Activated naive CD4-positive, alpha-beta T cell treated with anti-CD3 and anti-CD28 coated beads for 36 hours (primary cell): ENCODE data around the gene CNTNAP4. TPM values are rescaled to one million over a fixed set of nuclear protein-coding genes. Genes with fewer than 3 reads are reported as not detected.

ENCODE experiments used
- CTCF ChIA-PET: fragments of 350-600 bp; sonication (Branson Sonifier 250); formaldehyde crosslinking; loops from one replicate; lab custom pipeline; 2021; ENCODE audit warnings: antibody characterized with exemption; lab: Charles Lee
- DNase-seq: peaks from one replicate; pipeline ENCODE4 v3.0.0-alpha.2; 2020
- H3K27ac Mint-ChIP-seq: one replicate; pipeline ENCODE4 v1.8.0; 2021; ENCODE audit warnings: mild to moderate bottlenecking, mixed read lengths
- H3K27me3 Mint-ChIP-seq: one replicate; pipeline ENCODE4 v1.8.0; 2021; ENCODE audit warnings: low read depth, mixed read lengths
- H3K36me3 Mint-ChIP-seq: one replicate; pipeline ENCODE4 v1.8.0; 2021; ENCODE audit warnings: low read depth, mixed read lengths
- H3K4me1 Mint-ChIP-seq: one replicate; pipeline ENCODE4 v1.8.0; 2021; ENCODE audit warnings: low read depth, mixed read lengths
- H3K4me3 Mint-ChIP-seq: one replicate; pipeline ENCODE4 v1.8.0; 2021; ENCODE audit warnings: mild to moderate bottlenecking, moderate library complexity, mixed read lengths
- H3K9me3 Mint-ChIP-seq: one replicate; pipeline ENCODE4 v1.8.0; 2021; ENCODE audit warnings: mixed read lengths
- intact Hi-C: fragments of 100-400 bp; cut with micrococcal nuclease; formaldehyde crosslinking; loops from one replicate; pipeline ENCODE4 v1.15.1; 2023
- total RNA-seq, 2 experiments: library from RNA; stranded (reverse); gene quantifications; one replicate each; pipeline ENCODE4 v1.2.3, GENCODE V29; 2021

CNTNAP4 gene
- total RNA-seq, 2 experiments from 2014 or later = not detected

DNA sequence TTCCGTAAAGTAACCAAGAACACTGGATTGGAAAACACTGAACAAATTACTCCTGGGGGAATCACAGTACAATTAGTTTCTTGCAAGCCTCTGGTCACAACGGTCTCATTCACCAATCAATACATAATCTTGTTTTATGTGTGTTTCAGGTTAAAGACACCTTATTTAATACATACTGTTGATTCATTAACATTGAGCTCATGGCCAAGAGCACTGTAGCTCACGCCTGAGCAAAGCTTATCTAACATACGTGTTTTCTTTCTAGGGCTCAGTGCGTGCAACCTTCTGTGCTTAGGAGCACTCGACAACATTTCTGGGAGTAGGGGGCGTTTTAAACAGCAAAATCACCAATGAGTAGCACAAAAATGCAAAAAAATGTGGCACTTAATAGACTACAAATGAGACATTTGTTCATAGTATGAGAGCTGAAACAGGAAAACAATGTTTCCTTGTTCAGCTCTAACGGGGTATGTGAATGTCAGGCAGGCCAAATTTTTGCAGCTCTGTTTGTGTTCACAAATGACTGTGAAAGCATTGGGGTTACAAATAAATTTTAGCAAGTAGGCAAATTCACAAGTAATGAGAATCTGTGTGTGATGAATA lies 206.2 kb downstream of the CNTNAP4 start:
- CTCF ChIA-PET = no interaction called here
- Mint-ChIP-seq H3K4me3 (no peak overlapping the region), H3K27ac (no peak overlapping the region)

DNA sequence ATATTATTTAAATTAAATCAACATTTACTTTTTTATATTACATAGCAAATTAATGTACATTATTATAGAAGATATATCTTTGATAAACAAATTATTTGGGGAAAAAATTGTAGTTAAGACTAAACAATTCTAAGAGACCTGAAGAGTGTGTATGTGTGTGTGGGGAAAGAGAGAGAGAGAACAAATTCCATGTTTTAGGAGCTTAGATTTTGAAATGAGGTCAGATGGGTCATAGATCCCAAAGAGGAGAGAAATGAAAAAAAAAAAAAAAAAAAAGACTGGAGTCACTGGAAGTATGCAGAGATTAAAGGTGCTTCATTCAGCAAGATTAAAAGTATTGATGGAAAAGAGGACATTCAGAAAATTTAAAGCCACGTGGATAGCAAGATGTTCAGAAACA lies 206.8 kb downstream of the CNTNAP4 start:
- Mint-ChIP-seq H3K4me1 (no peaks in the 10 kb centered on the region), H3K36me3 (no peaks in the 10 kb centered on the region), H3K9me3 (peaks cover 2% of the 10 kb centered on the region), H3K27ac (no peak overlapping the region), H3K4me3 (no peak overlapping the region), H3K27me3 (no peaks in the 10 kb centered on the region)
- DNase-seq = no peak
- CTCF ChIA-PET = no interaction called here
- intact Hi-C loops = no loop called here

More for the DNA sequence above, 206.2 kb downstream of the CNTNAP4 start:
- Mint-ChIP-seq H3K4me1 (no peaks in the 10 kb centered on the region), H3K27me3 (no peaks in the 10 kb centered on the region), H3K36me3 (no peaks in the 10 kb centered on the region), H3K9me3 (peaks cover 2% of the 10 kb centered on the region)
- DNase-seq = no peak
- intact Hi-C loops = no loop called here

DNA sequence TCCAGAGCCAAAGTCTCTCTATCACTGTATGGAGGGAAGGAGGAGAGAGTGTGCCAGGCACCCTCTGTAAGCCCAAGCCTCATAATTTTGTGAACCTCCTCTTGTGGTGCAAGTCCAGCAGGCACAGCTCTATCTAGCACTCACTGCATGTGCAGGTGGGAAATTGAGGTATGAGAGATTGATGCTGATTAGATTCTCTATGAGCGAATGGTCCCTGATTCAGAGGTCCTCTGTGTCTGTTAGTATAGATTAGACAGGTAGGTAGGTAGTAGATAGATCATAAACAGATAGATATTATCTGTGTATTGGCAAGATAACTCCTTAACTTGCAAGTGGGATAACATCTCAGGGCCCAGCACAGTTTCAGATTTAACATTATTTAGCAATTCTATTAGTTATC lies 209.5 kb downstream of the CNTNAP4 start:
- DNase-seq = no peak
- H3K4me1 Mint-ChIP-seq = no peaks in the 10 kb centered on the region
- no peaks in the 10 kb centered on the region for H3K36me3 Mint-ChIP-seq
- no peak overlapping the region for H3K27ac Mint-ChIP-seq
- CTCF ChIA-PET = no interaction called here
- intact Hi-C loops = no loop called here
- no peak overlapping the region for H3K4me3 Mint-ChIP-seq
- H3K27me3 Mint-ChIP-seq = peaks cover 2% of the 10 kb centered on the region
- peaks cover 10% of the 10 kb centered on the region for H3K9me3 Mint-ChIP-seq

DNA sequence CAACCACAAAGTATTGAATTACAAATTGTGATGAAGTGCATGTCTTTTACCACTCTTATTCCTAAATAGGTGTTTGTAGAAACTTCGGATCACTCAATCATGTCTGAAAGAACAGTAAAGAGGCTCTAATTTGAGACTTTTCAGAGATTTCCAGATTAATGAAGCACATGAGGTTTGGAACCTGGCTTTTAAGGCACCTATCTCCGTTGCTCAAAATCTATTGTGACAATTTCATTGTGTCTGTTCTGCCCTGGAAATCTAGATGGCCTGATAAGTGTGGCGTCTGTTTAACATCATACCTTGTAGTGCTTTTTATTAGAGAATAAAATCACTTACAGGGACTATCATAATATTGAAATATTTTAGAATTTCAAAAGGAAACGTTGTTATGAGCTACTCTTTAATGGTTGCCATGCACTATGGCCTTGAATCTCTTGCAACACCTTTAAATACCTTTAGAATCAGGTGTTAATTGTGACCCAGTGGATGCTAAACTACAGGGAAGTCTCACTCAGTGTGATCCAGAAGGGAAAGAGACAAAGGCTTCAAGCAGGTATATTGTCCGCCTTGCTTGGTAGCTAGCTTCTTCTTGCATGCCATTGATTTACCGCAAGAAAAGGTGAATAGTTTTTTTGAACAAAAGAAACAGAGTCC lies 210.3 kb downstream of the CNTNAP4 start:
- H3K36me3 Mint-ChIP-seq = no peaks in the 10 kb centered on the region
- intact Hi-C loops = no loop called here
- CTCF ChIA-PET = no interaction called here

DNA sequence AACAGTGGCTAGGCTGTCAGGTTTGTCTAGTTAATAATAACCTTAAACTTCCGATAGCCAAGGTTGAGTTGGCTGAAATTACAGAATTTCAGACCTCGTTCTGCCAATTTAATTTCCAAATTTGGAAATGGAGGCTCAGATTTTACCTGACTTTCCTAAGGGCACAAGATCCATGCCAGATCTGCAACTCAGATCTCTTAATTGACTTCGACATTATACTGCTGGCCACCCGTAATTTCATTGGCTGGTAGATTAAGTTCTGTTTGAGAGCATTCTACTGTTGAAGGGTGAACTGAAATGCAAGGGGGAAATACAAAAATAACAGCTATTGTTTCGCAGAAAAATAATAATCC lies 210.8 kb downstream of the CNTNAP4 start:
- CTCF ChIA-PET = no interaction called here
- no peak overlapping the region for H3K27ac Mint-ChIP-seq
- no peak overlapping the region for H3K4me3 Mint-ChIP-seq
- peaks cover 2% of the 10 kb centered on the region for H3K27me3 Mint-ChIP-seq
- H3K36me3 Mint-ChIP-seq = no peaks in the 10 kb centered on the region
- intact Hi-C loops = no loop called here
- H3K9me3 Mint-ChIP-seq = peaks cover 11% of the 10 kb centered on the region
- no peaks in the 10 kb centered on the region for H3K4me1 Mint-ChIP-seq
- no peak for DNase-seq

More for the DNA sequence above, 210.3 kb downstream of the CNTNAP4 start:
- H3K27me3 Mint-ChIP-seq = peaks cover 2% of the 10 kb centered on the region
- DNase-seq = no peak
- H3K27ac Mint-ChIP-seq = no peak overlapping the region
- H3K4me1 Mint-ChIP-seq = no peaks in the 10 kb centered on the region
- H3K4me3 Mint-ChIP-seq = no peak overlapping the region
- H3K9me3 Mint-ChIP-seq = peaks cover 8% of the 10 kb centered on the region

DNA sequence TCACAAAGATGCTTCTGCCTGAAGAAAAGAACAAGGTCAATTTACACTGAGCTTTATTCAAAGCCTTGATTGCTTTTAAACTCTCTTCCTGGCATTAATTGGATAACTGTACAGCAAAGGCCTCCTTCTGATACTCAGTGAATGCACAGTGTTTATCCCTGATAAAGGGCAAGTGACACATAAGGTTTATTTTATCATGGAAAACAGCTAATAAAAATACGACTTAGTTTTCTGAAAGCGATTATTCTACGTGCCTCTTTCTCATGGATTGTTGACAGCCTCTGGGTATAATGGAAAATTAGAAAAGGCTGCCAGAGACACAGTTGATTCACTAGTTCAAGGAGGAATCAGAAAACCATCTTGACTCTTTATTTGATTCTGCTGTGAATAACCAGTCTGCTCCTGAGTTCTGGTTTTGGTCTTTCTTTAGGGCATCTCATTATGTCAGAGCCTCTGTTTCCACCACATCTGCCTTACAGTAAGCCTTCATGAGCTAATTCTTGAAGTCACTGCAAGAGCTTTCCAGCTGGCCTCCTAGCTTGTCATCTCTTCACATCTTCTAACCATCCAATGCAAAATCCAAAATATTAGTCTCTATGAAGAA lies 212.9 kb downstream of the CNTNAP4 start:
- H3K27me3 Mint-ChIP-seq = peaks cover 2% of the 10 kb centered on the region
- no peak overlapping the region for H3K27ac Mint-ChIP-seq
- CTCF ChIA-PET = no interaction called here
- H3K36me3 Mint-ChIP-seq = no peaks in the 10 kb centered on the region
- H3K4me3 Mint-ChIP-seq = no peak overlapping the region
- no peak for DNase-seq
- H3K4me1 Mint-ChIP-seq = no peaks in the 10 kb centered on the region
- intact Hi-C loops = no loop called here
- peaks cover 12% of the 10 kb centered on the region for H3K9me3 Mint-ChIP-seq

DNA sequence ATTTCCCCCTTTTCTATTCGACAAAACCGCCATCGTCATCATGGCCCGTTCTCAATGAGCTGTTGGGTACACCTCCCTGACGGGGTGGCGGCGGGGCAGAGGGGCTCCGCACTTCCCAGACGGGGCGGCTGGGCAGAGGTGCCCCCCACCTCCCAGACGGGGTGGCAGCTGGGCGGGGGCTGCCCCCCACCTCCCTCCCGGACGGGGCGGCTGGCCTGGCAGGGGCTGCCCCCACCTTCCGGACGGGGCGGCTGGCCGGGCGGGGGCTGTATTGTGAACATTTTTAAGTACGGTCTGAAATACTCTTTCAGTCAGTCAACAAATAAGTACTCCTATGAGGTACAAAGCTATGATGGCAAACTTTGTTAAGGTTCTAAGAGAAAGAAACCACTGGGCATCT lies 222.8 kb downstream of the CNTNAP4 start:
- CTCF ChIA-PET = no interaction called here

DNA sequence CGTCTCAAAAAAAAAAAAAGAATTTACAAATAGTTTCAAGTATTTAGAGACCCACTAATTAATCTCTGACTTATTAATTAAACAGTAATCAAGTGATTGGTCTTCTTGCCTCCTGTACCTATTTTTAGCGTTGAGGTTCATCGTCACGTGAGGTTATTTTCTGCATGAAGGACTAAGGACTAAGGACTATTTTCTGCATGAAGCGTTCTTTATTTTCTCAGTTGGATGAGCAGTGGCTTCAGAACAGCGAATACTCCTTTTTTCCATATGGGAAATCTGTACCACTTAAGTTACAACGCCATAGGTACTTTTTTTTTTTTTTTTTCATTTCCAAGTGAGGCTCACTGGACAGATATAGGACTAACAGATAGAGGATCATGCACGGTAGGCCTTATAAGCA lies 224.9 kb downstream of the CNTNAP4 start:
- no peak for DNase-seq
- Mint-ChIP-seq H3K4me3 (no peak overlapping the region), H3K4me1 (no peaks in the 10 kb centered on the region), H3K36me3 (no peaks in the 10 kb centered on the region), H3K9me3 (peaks cover 6% of the 10 kb centered on the region), H3K27me3 (no peaks in the 10 kb centered on the region), H3K27ac (no peak overlapping the region)
- CTCF ChIA-PET = interaction anchor here (0.7 kb wide), 1 partner anchor 44 kb away, joined by 3 read pairs; no protein-coding TSS in a partner anchor
- intact Hi-C loops = no loop called here

More for the DNA sequence above, 222.8 kb downstream of the CNTNAP4 start:
- Mint-ChIP-seq H3K36me3 (no peaks in the 10 kb centered on the region), H3K27ac (no peak overlapping the region), H3K9me3 (peaks cover 5% of the 10 kb centered on the region), H3K4me3 (no peak overlapping the region), H3K27me3 (no peaks in the 10 kb centered on the region), H3K4me1 (no peaks in the 10 kb centered on the region)
- intact Hi-C loops = no loop called here
- no peak for DNase-seq

DNA sequence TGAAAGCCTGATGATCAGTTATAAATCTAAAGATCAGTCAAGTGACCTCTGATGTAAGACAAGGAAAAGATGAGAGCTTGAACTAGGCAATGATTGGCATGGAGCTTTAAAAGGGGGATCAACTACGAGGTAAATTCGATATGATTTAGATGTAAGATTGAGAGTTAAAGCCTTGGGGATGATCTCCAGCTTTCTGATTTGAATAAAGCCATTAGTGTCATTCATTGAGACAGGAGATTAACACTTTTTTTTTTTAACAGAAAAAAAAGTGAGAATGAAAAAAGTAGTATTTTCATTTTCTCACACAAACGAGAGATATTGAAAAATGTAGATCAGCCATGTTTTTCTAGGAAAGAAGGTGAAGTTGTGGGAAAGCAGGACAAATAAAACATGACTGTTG lies 225.4 kb downstream of the CNTNAP4 start:
- peaks cover 6% of the 10 kb centered on the region for H3K9me3 Mint-ChIP-seq
- intact Hi-C loops = no loop called here

DNA sequence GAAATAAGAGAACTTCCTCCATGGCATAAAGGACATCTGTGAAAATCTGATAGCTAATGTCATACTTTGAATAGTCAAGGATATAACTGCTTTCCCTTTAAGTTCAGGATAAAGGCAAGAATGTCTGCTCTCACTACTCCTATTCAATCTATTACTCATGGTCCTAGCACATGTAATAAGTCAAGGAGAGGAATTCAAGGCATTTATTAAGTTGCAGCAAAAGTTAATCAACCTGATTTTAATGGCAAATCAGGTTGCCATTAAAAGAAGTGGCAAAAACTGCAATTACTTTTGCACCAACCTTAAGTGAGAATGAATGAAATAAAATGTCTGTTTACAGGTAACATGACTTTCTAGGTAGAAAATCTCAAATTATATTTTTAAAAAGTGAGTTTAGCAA lies 225.9 kb downstream of the CNTNAP4 start:
- Mint-ChIP-seq H3K27me3 (no peaks in the 10 kb centered on the region), H3K4me3 (no peak overlapping the region), H3K4me1 (no peaks in the 10 kb centered on the region), H3K36me3 (no peaks in the 10 kb centered on the region), H3K9me3 (peaks cover 8% of the 10 kb centered on the region), H3K27ac (no peak overlapping the region)
- no peak for DNase-seq
- intact Hi-C loops = no loop called here
- CTCF ChIA-PET = no interaction called here

More for the DNA sequence above, 225.4 kb downstream of the CNTNAP4 start:
- no peak overlapping the region for H3K4me3 Mint-ChIP-seq
- H3K27ac Mint-ChIP-seq = no peak overlapping the region
- H3K4me1 Mint-ChIP-seq = no peaks in the 10 kb centered on the region
- H3K27me3 Mint-ChIP-seq = no peaks in the 10 kb centered on the region
- CTCF ChIA-PET = interaction anchor here (0.7 kb wide), 1 partner anchor 44 kb away, joined by 3 read pairs; no protein-coding TSS in a partner anchor
- DNase-seq = no peak
- no peaks in the 10 kb centered on the region for H3K36me3 Mint-ChIP-seq

DNA sequence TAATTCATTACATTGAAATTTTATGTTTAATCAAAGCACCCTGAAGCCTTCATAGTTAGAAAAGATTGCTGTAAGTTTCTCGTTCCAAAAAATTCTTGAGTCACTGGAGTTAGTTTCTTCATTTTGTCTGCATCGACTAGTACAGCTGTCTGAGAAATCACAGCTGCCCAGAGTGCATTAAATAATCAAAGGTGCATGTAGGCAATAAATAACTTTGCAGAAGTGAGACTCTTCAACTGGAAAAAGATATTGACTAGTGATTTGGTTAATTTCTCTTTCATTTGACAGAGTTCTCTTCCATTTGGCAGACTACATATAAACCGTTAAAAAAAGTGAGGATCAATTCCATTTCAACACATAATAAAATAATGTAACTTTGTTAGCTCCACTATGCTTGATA lies 234.0 kb downstream of the CNTNAP4 start:
- Mint-ChIP-seq H3K4me3 (no peak overlapping the region), H3K4me1 (no peaks in the 10 kb centered on the region), H3K27me3 (no peaks in the 10 kb centered on the region), H3K27ac (no peak overlapping the region), H3K9me3 (peaks cover 2% of the 10 kb centered on the region), H3K36me3 (no peaks in the 10 kb centered on the region)
- no peak for DNase-seq
- CTCF ChIA-PET = no interaction called here
- intact Hi-C loops = no loop called here

DNA sequence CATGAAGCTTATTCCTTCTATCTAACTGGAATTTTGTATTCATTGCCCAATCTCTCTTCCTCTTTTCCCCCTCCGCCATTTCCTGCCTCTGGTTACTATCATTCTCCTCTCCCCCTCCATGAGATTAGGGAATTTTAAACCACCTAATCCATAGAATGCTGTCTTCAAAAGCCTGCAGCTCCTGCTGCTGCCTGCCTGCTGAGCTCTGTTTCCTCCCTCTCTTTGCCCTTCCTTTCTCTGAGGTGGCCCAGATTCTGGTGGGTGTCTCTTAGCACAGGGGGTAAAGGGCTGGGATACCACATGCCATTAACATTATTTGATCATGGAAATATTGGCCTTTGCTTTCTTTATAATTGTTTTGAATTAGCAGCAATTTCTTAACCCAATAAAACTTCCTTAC lies 241.6 kb downstream of the CNTNAP4 start:
- DNase-seq = no peak
- Mint-ChIP-seq H3K4me3 (no peak overlapping the region), H3K27me3 (no peaks in the 10 kb centered on the region), H3K9me3 (peaks cover 2% of the 10 kb centered on the region), H3K36me3 (no peaks in the 10 kb centered on the region), H3K27ac (no peak overlapping the region), H3K4me1 (no peaks in the 10 kb centered on the region)
- CTCF ChIA-PET = no interaction called here
- intact Hi-C loops = no loop called here

DNA sequence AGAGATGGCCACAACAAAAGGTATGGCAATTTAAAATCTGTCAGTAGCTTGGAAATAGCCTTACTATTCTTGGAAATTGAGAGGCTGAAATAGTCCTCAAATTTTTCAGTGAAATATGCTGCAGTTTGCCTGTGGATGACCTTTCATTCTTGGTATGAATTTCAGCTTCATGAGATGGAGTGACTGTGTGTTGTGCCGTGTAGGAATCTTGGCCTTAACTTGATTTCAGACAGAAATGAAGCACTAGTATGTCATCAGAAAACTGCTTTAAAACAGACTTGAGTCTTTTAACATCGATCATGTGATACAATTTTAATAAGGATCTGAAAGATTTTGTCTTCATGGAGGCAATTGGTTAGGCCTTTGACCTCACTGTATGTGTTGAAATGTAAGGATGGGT lies 247.2 kb downstream of the CNTNAP4 start:
- no peaks in the 10 kb centered on the region for H3K27me3 Mint-ChIP-seq
- no peaks in the 10 kb centered on the region for H3K36me3 Mint-ChIP-seq
- H3K9me3 Mint-ChIP-seq = no peaks in the 10 kb centered on the region
- H3K4me1 Mint-ChIP-seq = no peaks in the 10 kb centered on the region
- no peak overlapping the region for H3K4me3 Mint-ChIP-seq
- CTCF ChIA-PET = no interaction called here
- no peak overlapping the region for H3K27ac Mint-ChIP-seq
- no peak for DNase-seq
- intact Hi-C loops = no loop called here
